HG03135 (cell line): Measurements from ENCODE around the gene RIPOR2.
"Not testable (repeated sequence)": the region's sequence is repeated elsewhere in the genome, so short reads cannot be mapped to it uniquely, and the experiment has no call there.

Source experiments
- ATAC-seq: cut with Tn5 transposase; IDR thresholded peaks from one replicate; pipeline ENCODE4 v1.9.1; 2021; ENCODE audit warnings: mild to moderate bottlenecking, moderate library complexity; ENCODE audit not compliant: unreplicated experiment

The RIPOR2 gene

DNA sequence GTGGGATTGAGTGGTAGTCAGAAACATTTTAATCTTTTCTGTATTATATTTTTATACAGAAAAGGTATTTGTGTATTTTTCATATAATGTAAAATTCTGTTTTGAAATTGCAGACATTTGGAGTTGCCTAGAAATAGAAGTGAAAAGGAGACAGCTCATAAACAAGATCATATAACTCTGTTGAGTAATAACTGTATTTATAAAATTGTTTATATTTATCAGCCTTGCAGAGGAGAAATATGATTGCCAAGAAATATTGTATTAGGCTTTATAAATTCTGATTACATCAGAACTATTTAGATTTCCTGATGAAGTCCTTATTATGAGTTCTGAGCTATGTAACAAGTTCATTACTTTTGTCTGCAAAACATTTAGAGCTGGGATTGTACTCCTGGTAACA lies 55.3 kb downstream of the RIPOR2 start:
- ATAC-seq, result no peak

DNA sequence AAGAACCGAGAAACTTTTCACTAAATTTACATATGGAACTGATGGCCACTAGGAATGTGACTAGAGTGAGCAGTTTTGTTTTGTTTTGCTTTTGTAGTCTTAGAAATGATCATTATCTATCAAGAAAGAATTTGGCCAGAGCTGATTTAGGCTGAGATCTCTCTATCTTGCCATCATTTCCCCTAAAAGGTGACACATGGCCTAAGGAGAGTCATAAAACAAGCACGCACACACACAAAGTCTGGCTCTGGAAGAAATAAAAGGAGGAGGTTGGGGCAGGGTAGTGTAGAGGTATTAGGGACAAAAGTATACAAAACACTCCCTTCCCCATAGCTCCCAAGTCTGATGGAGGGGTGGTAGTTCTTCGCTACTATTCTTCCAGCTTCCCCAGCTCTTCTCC lies 56.4 kb downstream of the RIPOR2 start:
- ATAC-seq, result no peak

DNA sequence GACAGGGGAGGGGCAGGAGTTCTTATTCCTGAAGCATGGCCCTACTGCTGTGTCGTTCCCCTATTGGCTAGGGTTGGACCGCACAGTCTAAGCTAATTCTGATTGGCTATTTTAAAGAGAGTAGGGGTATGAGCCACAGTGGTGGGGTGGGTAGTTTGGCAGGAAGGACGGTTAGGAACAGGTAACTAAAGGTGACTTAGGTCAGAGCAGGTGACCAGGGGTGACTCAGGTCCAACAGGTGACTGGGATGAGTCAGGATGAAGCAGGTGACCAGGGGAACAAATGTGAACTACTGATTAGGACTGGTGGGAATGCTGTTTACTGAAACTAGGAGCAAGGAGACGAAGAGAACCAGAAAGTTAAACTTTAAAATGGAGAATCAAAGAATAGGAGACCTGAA lies 58.0 kb downstream of the RIPOR2 start:
- not testable (repeated sequence) for ATAC-seq

DNA sequence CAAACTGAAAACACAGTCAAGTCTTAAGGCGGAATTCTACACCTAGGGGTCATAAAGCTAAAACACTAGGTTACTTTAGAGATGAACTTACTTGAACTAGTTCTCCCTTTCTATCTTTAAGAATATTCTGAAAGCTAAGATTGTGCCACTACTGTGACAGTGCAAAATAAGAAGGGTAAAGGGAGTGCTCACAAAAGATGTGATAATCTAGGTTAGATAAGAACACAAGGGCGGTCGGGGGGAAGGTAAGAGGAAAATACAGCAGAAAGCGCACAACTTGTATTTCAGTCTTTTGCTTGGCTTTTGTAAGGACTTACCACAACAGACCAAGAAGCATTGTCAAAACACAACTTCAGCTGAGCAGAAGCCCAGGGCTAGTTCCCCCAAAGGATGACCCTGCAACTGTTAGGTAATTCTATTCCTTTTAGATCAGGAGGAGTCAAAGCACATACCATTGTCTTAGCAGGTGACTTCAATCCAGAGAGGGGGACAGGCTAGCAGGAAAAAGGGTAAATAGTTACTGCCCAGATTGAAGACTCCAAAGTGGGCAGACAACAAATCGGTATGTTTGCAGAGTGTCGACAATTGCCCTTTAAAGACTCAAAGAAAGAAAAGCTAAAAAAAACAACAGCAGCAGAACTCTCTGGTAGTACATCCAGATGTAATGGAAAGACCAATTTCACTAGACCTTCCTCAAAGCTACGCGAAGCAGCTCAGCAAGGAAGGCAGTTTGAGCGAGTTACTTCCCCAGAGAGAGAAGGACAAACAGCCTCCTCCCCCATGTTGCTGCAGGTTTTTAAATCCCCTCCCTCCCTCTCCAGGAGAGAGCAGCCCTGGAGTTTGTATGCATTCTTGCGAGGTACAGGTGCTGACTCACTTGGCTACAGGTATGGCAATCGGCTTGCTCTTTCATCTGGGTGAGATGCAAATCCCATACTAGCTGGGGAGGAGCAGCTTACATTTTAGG lies 59.0 kb downstream of the RIPOR2 start:
- ATAC-seq, result no peak

DNA sequence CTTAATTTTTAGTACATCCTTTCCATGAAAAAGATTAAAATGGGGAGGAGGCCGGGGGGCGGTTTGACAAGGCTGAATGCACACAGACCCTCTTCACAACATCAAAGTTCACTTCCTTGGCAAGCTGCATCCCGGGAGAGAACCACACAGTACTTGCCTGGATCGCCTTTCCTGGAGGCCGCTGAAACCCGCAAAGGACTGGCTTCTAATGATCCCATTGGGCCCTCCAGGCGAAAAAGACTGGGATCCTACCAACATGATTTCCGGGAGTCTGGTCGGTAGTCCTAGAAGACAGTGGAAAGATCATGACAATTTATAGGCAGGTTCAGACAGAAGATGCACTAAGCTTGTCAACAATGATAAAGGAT lies 60.2 kb downstream of the RIPOR2 start:
- no peak for ATAC-seq

DNA sequence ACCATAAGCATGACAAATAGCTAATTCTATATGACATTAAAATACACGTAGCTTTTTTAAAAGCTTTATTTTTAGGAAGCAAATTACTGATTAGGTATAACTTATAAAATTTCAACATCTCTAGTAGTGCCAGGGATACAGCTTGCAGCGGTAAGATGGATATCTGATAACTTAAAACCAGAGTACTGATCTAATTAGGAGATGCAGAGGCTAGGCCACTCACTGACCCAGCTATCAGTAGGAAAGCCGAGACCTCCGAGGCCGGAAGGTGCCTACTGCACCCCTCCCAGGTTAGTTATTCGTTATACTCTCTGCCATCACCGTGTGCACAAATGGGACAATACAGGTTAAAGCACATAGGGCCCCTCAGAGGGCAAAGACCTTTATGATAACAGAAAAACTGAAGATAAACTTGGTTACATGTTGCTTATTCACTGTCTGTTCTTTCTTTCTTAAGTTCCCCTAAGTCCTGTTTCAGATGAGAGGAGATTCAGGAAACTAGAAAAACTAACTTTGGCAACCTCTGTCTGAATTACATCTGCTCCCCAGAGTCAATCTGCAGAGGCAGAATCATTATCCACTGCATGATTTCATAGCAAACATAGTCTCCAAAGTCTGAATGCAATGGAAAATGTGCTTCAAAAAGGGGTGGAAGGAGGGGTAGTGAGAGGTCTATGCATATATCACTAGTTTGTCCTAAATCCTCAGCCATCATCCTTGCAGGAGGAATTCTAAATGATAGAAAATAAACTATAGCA lies 60.8 kb downstream of the RIPOR2 start:
- ATAC-seq, result no peak

DNA sequence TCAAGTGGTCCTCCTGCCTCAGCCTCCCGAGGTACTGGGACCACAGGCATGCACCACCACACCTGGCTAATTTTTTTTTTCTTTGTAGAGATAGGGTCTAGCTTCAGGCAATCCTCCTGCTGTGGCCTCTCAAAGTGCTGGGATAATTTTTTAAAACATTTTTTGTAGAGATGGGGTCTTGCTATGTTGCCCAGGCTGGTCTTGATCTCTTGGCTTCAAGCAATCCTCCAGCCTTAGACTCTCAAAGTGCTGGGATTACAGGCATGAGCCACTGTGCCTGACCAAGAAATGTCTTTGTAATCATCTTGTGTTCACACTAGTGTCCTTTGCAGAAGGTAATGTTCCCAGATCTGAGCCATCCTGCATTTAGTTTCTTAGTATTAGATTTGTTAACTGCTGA lies 61.6 kb downstream of the RIPOR2 start:
- no peak for ATAC-seq

DNA sequence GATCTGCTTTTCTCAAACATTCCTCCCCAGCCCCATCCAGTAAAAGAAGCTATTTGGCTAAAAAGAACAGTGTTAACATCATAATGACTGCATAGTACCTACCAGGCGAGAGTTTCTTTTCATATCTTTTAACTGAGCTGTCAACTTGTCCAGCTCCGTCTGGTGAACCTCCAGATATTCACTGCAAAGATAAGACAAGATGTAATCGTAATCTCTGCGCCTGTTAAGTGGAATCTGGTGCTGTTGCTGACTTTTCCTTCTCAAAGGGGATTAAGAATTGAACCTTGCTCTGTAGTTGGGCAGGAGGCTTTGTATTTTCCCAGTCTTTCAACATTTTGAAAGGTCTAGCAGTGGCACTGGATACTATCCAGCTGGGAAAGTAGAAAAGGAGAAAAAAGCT lies 63.0 kb downstream of the RIPOR2 start:
- ATAC-seq, result no peak

DNA sequence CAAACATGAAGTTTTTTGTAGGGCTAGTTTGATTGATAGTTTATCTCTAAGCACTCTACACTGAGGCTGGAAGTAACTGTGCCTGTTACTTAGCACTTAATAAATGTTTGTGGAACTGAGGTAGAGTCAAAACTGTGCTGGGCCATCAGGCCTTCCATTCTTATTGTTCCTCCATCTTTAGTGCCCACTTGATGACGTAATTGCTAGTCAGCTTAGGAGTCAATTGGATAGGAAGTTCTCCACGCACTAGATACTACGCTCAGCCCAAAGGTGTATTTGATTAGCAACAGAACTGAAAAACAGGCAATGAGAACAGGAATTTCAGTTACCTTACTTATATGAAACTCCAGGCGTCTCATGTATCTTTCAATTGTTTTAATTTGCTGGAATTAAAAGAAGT lies 67.0 kb downstream of the RIPOR2 start:
- ATAC-seq, result no peak

DNA sequence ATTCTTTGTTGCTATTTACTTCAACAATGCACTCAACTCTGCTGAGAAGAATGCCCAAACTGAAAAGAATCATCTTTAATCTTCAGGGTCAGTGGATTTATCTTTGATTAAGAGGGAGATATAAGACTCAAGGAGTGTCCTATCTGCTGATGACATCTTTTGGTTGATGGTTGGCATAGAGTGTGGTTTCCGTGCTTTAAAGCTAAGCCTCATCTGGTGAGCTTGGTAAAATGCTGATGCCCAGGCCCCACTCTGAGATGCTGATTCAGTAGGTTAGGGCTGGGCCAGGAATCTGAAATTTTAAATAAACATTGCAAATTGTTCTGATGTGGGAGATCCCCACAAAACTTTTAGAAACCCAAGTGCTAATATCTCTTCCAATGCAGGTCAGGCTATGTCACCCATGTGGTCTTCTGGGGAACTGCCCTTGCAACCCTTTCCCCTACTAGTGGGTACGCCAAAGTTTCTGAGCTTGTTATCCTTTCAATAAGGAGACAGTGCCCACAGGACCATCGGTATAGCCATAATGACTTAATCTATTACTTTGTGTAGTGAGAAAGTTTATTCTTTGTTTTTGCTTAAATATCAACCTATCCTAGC lies 68.6 kb downstream of the RIPOR2 start:
- no peak for ATAC-seq

DNA sequence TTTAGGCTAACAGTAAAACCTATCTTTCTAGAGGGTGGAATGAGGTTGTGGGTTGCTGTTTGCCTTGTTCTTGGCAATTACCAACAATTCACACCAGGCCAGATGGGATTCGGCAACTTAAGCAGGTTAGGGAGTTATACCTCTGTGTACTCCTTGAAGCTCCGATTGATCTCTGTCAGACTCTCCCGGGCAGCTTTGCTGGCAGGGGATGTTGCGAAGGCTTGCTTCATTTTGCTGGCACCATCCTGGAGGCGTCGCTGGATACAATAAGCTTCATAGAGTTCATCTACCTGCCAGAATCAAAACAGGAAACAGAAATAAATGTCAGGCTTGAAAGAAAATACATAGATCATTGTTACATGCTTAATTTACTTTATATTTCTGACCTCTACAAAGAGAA lies 70.6 kb downstream of the RIPOR2 start:
- no peak for ATAC-seq

DNA sequence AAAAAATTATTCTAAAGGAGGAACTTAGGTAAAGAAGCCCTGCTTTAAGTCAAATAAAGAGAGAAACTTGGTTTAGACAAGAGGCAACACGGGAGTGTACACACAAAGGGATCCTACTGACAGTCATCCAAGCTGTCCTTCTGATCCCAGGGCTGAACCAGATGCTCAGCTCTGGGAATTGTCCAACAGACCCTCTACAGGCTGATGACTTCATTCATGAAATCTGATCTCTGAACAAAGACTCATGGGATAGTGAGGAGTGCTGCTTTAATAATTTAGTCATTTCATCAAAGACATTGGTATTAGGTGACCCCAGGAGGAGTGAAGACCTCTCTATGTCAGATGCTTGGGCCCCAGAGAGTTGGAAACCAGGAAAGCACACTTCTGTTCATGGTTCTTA lies 71.4 kb downstream of the RIPOR2 start:
- ATAC-seq, result no peak

DNA sequence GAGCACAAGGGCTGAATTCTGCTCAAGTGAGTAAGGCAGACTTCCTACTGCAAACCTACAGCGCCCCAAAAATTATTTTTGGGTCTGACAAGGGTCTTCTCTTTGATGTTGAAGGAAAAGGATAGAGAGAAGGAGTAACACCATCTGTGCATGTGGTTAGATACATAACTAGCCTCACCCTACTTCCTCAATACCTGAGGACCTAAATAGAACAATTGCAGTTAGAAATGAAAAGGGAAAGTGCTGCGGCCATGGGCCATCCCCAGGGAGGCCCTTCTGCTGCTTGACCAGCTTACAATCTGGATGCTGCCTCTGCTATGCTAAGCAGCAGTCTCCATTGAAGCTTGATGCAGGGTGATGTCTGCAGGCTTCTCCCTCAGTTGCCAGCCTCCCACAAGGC lies 73.8 kb downstream of the RIPOR2 start:
- ATAC-seq, result peak; percentile 64

DNA sequence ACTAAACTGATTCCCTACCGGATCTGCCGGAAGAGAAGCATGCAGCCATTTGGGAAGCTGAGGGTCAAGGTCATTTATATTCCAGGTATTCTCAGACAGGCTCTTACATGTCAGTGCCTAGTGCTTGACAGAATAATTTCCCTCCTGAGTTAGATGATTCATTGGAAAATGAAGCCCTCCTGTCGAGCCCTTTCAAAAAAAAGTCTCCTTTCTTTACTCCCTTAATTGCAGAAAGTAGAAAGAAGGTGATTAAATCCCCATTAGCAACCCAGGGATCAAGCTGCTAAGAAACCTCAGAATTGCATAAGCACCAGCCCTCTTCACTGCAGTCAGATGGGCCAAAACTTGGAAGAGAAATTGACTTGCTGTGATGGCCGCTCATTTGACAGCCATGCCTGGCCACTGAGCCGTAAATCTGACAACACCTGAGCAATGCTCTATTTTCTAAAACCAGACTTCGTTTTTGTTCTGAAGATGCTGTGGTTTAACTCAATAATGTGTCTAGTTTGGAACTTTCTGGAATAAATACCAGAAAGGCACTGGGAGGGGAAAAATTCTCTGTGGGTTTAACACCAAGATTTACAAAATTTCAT lies 76.1 kb downstream of the RIPOR2 start:
- no peak for ATAC-seq

DNA sequence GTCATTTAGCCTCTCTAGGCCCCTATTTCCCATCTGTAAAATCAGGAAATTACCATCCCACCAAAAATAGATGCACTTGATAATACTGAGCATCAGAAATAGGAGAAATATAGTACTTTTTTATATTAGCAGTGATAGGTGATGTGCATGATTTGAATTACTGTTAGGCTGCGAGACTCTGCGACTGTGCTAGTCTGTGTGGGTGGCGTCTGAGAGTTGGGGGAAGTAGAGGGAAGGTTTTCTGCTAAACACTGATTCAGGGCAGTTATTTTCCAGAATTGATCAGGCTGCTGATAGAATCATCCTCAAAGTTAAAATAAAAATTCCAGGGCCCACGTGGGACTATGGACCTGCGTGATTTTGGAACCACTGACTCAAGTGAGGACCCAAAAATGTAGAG lies 76.6 kb downstream of the RIPOR2 start:
- no peak for ATAC-seq

DNA sequence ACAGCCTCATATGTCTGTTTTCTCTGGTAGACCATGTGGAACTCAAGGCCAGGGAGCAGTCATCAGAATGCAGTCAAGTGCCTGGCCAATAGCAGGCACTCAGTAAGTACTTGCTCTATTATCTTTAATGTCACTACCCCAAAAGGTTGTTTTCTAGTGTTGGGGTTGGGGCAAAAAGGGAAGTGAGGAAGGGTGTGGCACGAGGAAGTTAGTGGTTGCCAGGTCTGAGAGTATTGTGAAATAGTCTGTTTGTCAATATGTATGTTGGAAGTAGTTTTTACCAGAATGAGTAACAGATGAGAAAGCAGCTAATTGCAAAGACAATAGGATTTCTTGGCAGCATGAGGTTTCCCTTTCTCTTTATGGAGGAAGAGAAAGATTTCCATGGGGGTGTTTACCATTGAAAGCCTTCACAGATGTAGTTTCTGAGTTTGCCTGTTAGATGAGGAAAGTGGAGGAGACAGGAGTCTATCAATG lies 77.5 kb downstream of the RIPOR2 start:
- peak; percentile 50 for ATAC-seq

DNA sequence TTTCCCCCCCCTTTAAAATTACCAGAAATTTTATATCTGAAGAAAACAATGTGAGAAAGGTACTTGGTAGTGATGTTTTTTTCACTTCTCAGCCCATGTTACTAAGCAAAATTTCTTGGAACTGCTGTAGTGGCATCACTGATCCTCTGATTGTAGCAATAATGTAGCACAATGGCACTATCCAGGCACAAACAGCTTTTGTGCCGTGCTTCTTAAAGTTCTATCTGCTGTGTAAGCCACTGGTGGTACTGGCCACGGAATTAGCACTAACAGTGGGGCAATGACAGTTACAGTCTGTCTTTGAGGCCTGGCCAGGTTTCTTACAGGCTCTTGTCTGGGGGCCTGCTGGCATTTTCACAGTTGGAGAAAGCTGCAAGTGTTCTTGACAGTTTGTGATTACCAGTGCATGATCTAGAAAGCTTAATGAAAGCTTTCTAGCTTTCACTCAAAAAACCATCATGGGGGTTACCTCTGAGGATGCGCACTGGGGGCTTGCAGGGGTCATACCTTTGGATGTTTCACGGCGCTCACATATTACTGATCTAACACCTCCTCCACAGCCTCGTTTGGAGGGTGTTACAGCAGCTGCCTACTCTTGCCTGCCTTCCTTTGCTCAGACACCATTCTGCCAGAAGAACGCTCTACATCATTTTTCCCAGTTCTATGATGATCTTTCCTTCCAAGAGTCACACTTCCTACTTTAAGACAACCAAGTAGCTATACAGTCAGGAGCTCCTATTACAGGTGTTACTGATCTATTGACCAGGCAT lies 78.7 kb downstream of the RIPOR2 start:
- ATAC-seq, result no peak

DNA sequence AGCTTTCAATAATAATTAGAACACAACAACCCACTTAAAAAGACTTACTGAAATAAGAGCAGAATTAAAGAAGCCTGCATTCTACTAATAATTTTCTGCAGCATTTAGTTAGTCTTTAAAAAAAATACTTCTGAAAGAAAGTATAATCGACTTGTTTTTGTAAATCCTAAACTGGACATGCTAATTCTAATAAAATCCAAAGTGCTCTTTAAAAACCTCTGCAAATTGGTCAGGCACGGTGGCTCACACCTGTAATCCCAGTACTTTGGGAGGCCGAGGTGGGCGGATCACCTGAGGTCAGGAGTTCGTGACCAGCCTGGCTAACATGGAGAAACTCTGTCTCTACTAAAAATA lies 79.5 kb downstream of the RIPOR2 start:
- ATAC-seq, result no peak

DNA sequence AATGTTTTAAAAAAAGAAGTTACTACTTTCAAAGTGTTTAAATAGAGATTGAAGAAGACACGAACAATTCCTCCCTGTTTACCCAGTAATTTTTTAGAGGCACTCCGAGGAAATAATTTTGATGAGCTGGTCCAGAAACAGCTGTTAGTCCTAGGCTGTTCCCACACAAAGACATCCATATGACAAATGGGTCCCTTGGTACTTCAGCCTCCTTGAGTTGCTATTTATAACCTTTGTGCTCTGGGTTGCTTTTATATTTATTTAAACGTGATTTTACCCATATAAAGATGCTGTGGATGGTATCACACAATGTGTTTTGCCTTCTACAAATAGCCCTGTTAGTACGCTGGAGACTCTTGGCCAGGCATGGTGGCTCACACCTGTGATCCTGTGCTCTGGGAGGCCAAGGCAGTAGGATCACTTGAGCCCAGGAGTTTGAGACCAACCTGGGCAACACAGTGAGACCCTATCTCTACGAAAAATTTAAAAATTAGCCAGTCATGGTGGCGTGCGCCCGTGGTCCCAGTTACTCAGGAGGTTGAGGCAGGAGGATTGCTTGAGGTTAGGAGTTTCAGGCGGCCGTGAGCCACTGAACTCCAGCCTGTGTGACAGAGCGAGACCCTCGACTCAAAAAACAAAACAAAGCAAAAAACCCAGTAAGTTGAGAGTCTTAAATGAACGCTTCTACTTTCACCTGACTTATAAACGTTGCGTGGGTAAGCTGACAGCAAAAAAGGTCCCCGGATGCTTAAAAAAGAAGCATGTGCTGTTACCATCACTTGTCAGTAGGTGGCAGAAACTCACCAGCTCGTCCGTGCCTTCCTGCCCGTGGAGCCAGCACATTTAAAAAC lies 80.1 kb downstream of the RIPOR2 start:
- no peak for ATAC-seq
